Lower lobe of right lung (tissue), 2 donors: ENCODE data around the gene ARL4D. TPM values are rescaled to one million over a fixed set of nuclear protein-coding genes. Genes with fewer than 3 reads are reported as not detected.

Experiments used
- ATAC-seq, 2 donors: fragments of 200-7000 bp; cut with Tn5 transposase; one replicate each; pipeline ENCODE4 v1.9.1; 2020 to 2022; ENCODE audit warnings: mild to moderate bottlenecking in 2 of 2, moderate library complexity in 2 of 2
- DNase-seq: peaks from one replicate; pipeline ENCODE4 v3.0.0-alpha.2; 2020
- H3K27ac ChIP-seq: fragments of 200-600 bp; one replicate; pipeline ENCODE4 v1.8.0; 2022
- H3K27me3 ChIP-seq: fragments of 200-600 bp; one replicate; pipeline ENCODE4 v1.8.0; 2022; ENCODE audit warnings: low read depth
- H3K36me3 ChIP-seq: fragments of 200-600 bp; one replicate; pipeline ENCODE4 v1.8.0; 2022; ENCODE audit warnings: mild to moderate bottlenecking
- H3K4me1 ChIP-seq: fragments of 200-600 bp; one replicate; pipeline ENCODE4 v1.8.0; 2022
- H3K4me3 ChIP-seq: fragments of 200-600 bp; one replicate; pipeline ENCODE4 v1.8.0; 2022; ENCODE audit warnings: mild to moderate bottlenecking
- H3K9me3 ChIP-seq: fragments of 200-600 bp; one replicate; pipeline ENCODE4 v1.8.0; 2022
- intact Hi-C: fragments of 100-400 bp; cut with DNase I; formaldehyde crosslinking; loops from one replicate; pipeline ENCODE4 v1.11.0; 2022
- total RNA-seq: library from RNA; stranded (reverse); fragmentation: NEBNext Ultra II Directional; extraction: Animal tissue kit (Norgen Biotek cat#: 25700); gene quantifications from one replicate; pipeline ENCODE4 v1.2.1, GENCODE V29; 2021
- TF ChIP-seq, protein P1 (sequence below): fragments of 200-600 bp; IDR thresholded peaks from one replicate; pipeline ENCODE4 v1.8.0; 2022; ENCODE audit warnings: antibody characterized with exemption, mild to moderate bottlenecking
- donor health status: DM: no; HTN: yes; CAD: no; lungs with severe emphysema.

The ARL4D gene
- total RNA-seq, 1 donor from 2014 or later = 12.9 TPM

DNA sequence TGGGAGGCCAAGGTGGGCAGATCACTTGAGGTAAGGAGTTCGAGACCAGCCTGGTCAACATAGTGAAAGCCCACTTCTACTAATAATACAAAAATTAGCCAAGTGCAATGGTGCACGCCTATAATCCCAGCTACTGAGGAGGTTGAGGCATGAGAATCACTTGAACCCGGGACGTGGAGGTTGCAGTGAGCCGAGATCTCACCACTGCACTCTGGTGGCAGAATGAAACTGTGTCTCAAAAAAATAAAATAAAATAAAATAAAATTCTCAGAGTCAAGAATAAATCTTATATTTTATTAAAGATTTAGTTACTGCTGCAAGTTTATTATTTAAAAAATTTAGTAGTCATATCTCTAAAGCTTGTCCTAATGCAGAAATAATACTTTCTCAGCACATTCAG is 29.7 kb downstream of the ARL4D start:
- no peak for ATAC-seq
- Histone ChIP-seq H3K36me3 (no peaks in the 10 kb centered on the region), H3K4me3 (no peak overlapping the region), H3K9me3 (no peaks in the 10 kb centered on the region), H3K27me3 (no peaks in the 10 kb centered on the region), H3K4me1 (peaks cover 13% of the 10 kb centered on the region), H3K27ac (no peak overlapping the region)
- TF ChIP-seq, protein P1, sequence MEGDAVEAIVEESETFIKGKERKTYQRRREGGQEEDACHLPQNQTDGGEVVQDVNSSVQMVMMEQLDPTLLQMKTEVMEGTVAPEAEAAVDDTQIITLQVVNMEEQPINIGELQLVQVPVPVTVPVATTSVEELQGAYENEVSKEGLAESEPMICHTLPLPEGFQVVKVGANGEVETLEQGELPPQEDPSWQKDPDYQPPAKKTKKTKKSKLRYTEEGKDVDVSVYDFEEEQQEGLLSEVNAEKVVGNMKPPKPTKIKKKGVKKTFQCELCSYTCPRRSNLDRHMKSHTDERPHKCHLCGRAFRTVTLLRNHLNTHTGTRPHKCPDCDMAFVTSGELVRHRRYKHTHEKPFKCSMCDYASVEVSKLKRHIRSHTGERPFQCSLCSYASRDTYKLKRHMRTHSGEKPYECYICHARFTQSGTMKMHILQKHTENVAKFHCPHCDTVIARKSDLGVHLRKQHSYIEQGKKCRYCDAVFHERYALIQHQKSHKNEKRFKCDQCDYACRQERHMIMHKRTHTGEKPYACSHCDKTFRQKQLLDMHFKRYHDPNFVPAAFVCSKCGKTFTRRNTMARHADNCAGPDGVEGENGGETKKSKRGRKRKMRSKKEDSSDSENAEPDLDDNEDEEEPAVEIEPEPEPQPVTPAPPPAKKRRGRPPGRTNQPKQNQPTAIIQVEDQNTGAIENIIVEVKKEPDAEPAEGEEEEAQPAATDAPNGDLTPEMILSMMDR = no peak
- intact Hi-C loops = no loop called here
- no peak for DNase-seq

GRCh38 chr17:43430936-43431713 is 32.3 kb downstream of the ARL4D start:
- Histone ChIP-seq H3K36me3 (no peaks in the 10 kb centered on the region), H3K4me3 (no peak overlapping the region), H3K9me3 (no peaks in the 10 kb centered on the region), H3K27ac (no peak overlapping the region), H3K27me3 (no peaks in the 10 kb centered on the region), H3K4me1 (peaks cover 13% of the 10 kb centered on the region)
- no peak for DNase-seq
- TF ChIP-seq, protein P1 = no peak
- intact Hi-C loops = no loop called here
- no peak for ATAC-seq

GRCh38 chr17:43431714-43432523 is 33.1 kb downstream of the ARL4D start:
- TF ChIP-seq, protein P1 = no peak
- no peak overlapping the region for H3K4me3 ChIP-seq
- ATAC-seq (no peak), DNase-seq (no peak)
- no peaks in the 10 kb centered on the region for H3K27me3 ChIP-seq
- peaks cover 13% of the 10 kb centered on the region for H3K4me1 ChIP-seq
- intact Hi-C loops = no loop called here
- H3K9me3 ChIP-seq = no peaks in the 10 kb centered on the region
- no peaks in the 10 kb centered on the region for H3K36me3 ChIP-seq
- no peak overlapping the region for H3K27ac ChIP-seq

- H3K27ac ChIP-seq = no peak overlapping the region
- H3K4me1 ChIP-seq = peaks cover 13% of the 10 kb centered on the region
- ATAC-seq = no peak
- no peak for DNase-seq
- H3K27me3 ChIP-seq = no peaks in the 10 kb centered on the region
- intact Hi-C loops = no loop called here
- no peak overlapping the region for H3K4me3 ChIP-seq
- no peaks in the 10 kb centered on the region for H3K9me3 ChIP-seq
- no peaks in the 10 kb centered on the region for H3K36me3 ChIP-seq
- TF ChIP-seq, protein P1 = no peak
Measured at GRCh38 chr17:43434902-43435319, 36.1 kb downstream of the ARL4D start.

GRCh38 chr17:43437756-43438155 is 39.0 kb downstream of the ARL4D start:
- ATAC-seq = no peak
- H3K9me3 ChIP-seq = no peaks in the 10 kb centered on the region
- intact Hi-C loops = no loop called here
- no peak overlapping the region for H3K27ac ChIP-seq
- no peaks in the 10 kb centered on the region for H3K27me3 ChIP-seq
- no peak for DNase-seq
- no peak overlapping the region for H3K4me3 ChIP-seq
- TF ChIP-seq, protein P1 = no peak
- H3K36me3 ChIP-seq = no peaks in the 10 kb centered on the region
- H3K4me1 ChIP-seq = no peaks in the 10 kb centered on the region
